NT2/D1 (cell line): ENCODE measurements around the gene BRD1.

ENCODE experiments used
- DNase-seq: peaks from one replicate; pipeline ENCODE4 v3.0.0-alpha.2; 2011; ENCODE audit warnings: low read depth, low spot score
- H3K27me3 ChIP-seq: 2 replicates; pipeline ENCODE4 v1.6.0; 2011; ENCODE audit warnings: mild to moderate bottlenecking; ENCODE audit not compliant: insufficient read length, insufficient read depth
- H3K36me3 ChIP-seq: 2 replicates; pipeline ENCODE4 v1.6.1; 2011; ENCODE audit warnings: mild to moderate bottlenecking, low read length, mixed read lengths; ENCODE audit not compliant: insufficient read depth, insufficient read length
- H3K4me1 ChIP-seq: 2 replicates; pipeline ENCODE4 v1.5.1; 2011; ENCODE audit not compliant: insufficient read depth, insufficient read length
- H3K4me3 ChIP-seq: 2 replicates; pipeline ENCODE4 v1.5.1; 2011; ENCODE audit warnings: low read depth; ENCODE audit not compliant: insufficient read length
- H3K9ac ChIP-seq: 2 replicates; pipeline ENCODE4 v1.6.0; 2011; ENCODE audit warnings: low read depth; ENCODE audit not compliant: insufficient read length
- H3K9me3 ChIP-seq: 2 replicates; pipeline ENCODE4 v1.5.1; 2011; ENCODE audit warnings: mild to moderate bottlenecking, low read length; ENCODE audit not compliant: insufficient read depth
- SUZ12 ChIP-seq: IDR thresholded peaks from 2 replicates; pipeline ENCODE4 v1.6.1; 2011; ENCODE audit not compliant: insufficient read length, insufficient read depth; ENCODE audit errors: extremely low read depth
- YY1 ChIP-seq: IDR thresholded peaks from 2 replicates; pipeline ENCODE4 v1.6.1; 2011; ENCODE audit not compliant: insufficient read length, insufficient read depth
- ZNF274 ChIP-seq: IDR thresholded peaks from 2 replicates; pipeline ENCODE4 v1.6.1; 2011; ENCODE audit warnings: mild to moderate bottlenecking, low read depth, low read length

BRD1 gene

GRCh38 chr22:49749227-49749626 is 78.4 kb downstream of the BRD1 start:
- no peak for TF ChIP-seq SUZ12
- TF ChIP-seq YY1, result no peak
- no peak for TF ChIP-seq ZNF274
- H3K9ac ChIP-seq, result no peak overlapping the region
- H3K27me3 ChIP-seq, result peaks cover 3% of the 10 kb centered on the region

DNA sequence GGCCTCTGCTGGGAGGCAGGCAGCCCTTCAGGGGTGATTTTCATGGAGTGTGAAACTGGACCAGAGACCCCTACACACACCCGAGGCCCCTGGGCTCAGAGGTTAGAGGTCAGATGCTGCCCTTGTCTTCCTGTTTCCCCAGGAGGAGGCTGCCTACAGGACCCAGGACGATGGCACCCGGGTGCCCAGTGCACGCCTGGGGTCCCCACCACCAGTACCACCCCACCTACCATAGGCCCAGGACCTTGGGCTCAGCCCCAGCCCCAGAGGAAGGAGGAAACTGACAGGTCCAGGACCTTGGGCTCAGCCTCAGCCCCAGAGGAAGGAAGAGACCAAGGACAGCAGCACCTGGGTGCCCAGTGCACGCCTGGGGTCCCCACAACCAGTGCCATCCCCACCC is 79.2 kb downstream of the BRD1 start:
- Histone ChIP-seq H3K9me3 (peaks cover 28% of the 10 kb centered on the region), H3K4me3 (no peak overlapping the region), H3K9ac (no peak overlapping the region), H3K36me3 (no peaks in the 10 kb centered on the region), H3K4me1 (peaks cover 11% of the 10 kb centered on the region), H3K27me3 (peaks cover 3% of the 10 kb centered on the region)
- no peak for DNase-seq
- TF ChIP-seq YY1 (no peak), SUZ12 (no peak), ZNF274 (no peak)

More at GRCh38 chr22:49749227-49749626, 78.4 kb downstream of the BRD1 start:
- Histone ChIP-seq H3K4me3 (no peak overlapping the region), H3K36me3 (no peaks in the 10 kb centered on the region), H3K4me1 (peaks cover 11% of the 10 kb centered on the region), H3K9me3 (peaks cover 28% of the 10 kb centered on the region)
- DNase-seq, result no peak

DNA sequence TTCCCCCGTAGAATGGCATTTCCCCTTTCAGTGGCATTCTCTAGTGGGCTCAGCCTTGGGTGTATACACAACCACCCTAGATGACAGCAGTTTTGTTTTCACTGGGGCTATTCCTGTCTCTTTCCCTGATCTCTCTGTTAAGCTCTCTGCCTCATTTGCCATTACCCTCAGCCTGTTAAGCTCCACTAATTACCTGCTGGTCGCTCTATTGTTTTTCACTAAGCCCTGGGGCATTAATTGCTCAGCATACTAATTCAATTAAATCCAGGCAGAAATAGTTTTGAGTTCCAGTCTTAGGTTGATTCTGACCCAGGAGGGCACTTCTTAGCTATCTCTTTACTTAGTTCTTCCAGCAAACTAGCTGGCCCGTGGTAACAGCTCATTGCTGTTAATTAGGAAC is 80.0 kb downstream of the BRD1 start:
- no peaks in the 10 kb centered on the region for H3K36me3 ChIP-seq
- H3K9me3 ChIP-seq, result peaks cover 28% of the 10 kb centered on the region
- H3K27me3 ChIP-seq, result peaks cover 3% of the 10 kb centered on the region
- TF ChIP-seq SUZ12 (no peak), YY1 (no peak), ZNF274 (no peak)
- DNase-seq, result no peak
- no peak overlapping the region for H3K4me3 ChIP-seq
- H3K9ac ChIP-seq, result no peak overlapping the region
- peaks cover 10% of the 10 kb centered on the region for H3K4me1 ChIP-seq

GRCh38 chr22:49747130-49747529 is 80.5 kb downstream of the BRD1 start:
- Histone ChIP-seq H3K9ac (no peak overlapping the region), H3K9me3 (peaks cover 28% of the 10 kb centered on the region), H3K4me3 (no peak overlapping the region), H3K27me3 (peaks cover 3% of the 10 kb centered on the region), H3K4me1 (peaks cover 5% of the 10 kb centered on the region), H3K36me3 (no peaks in the 10 kb centered on the region)
- no peak for DNase-seq
- TF ChIP-seq ZNF274 (no peak), YY1 (no peak), SUZ12 (no peak)

DNA sequence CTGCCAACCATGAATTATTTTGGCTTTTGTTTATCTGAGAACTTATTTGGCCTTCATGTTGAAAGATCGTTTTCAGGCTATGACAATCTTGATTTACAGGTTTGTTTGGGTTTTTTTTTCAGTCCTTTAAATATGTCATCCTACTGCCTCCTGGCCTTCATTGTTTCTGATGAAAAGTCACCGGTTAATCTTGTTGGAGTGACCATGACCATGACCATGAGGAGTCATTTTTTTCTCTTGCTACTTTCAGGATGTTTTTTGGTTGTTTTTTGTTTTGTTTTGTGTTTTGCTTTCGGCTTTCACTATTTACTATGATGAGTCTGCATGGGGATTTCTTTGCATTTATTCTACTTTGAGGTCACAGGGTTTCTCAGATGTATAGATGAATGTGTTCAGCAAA is 81.6 kb downstream of the BRD1 start:
- Histone ChIP-seq H3K4me3 (no peak overlapping the region), H3K36me3 (no peaks in the 10 kb centered on the region), H3K9me3 (peaks cover 28% of the 10 kb centered on the region), H3K4me1 (no peaks in the 10 kb centered on the region), H3K9ac (no peak overlapping the region), H3K27me3 (peaks cover 3% of the 10 kb centered on the region)
- no peak for DNase-seq
- TF ChIP-seq YY1 (no peak), SUZ12 (no peak), ZNF274 (no peak)

GRCh38 chr22:49740242-49740641 is 87.4 kb downstream of the BRD1 start:
- no peaks in the 10 kb centered on the region for H3K4me1 ChIP-seq
- H3K4me3 ChIP-seq, result no peak overlapping the region
- TF ChIP-seq ZNF274, result no peak
- no peak for TF ChIP-seq YY1
- no peak for TF ChIP-seq SUZ12
- H3K9ac ChIP-seq, result no peak overlapping the region
- H3K9me3 ChIP-seq, result peaks cover 18% of the 10 kb centered on the region; the same call in 1 of the 2 replicates
- no peaks in the 10 kb centered on the region for H3K36me3 ChIP-seq
- peaks cover 26% of the 10 kb centered on the region for H3K27me3 ChIP-seq
- no peak for DNase-seq

DNA sequence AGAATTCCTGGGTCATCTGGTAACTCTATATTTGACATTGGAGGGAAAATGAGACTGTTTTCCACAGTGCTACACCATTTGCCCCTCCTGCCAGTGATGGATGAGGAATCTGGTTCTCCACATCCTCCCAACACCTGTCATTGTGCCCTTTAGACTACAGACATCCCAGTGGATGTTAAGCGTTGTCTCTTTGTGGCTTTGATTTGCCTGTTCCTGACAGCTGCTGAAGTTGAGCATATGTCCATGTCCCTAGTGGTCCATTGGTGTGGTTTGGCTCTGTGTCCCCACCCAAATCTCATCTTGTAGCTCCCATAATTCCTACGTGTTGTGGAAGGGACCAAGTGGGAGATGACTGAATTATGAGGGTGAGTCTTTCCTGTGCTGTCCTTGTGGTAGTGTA is 88.5 kb downstream of the BRD1 start:
- Histone ChIP-seq H3K4me3 (no peak overlapping the region), H3K9me3 (peaks cover 13% of the 10 kb centered on the region; the same call in 1 of the 2 replicates), H3K4me1 (no peaks in the 10 kb centered on the region), H3K27me3 (peaks cover 24% of the 10 kb centered on the region), H3K36me3 (no peaks in the 10 kb centered on the region), H3K9ac (no peak overlapping the region)
- DNase-seq, result no peak
- TF ChIP-seq YY1, result no peak
- TF ChIP-seq ZNF274, result no peak
- no peak for TF ChIP-seq SUZ12
